ENCODE data around the gene ABCB9. TPM values are rescaled to one million over a fixed set of nuclear protein-coding genes. Genes with fewer than 3 reads are reported as not detected.

ABCB9 gene
- total and polyA plus RNA-seq, 2 experiments from 2014 or later, result 1.2 to 7.0 TPM

DNA sequence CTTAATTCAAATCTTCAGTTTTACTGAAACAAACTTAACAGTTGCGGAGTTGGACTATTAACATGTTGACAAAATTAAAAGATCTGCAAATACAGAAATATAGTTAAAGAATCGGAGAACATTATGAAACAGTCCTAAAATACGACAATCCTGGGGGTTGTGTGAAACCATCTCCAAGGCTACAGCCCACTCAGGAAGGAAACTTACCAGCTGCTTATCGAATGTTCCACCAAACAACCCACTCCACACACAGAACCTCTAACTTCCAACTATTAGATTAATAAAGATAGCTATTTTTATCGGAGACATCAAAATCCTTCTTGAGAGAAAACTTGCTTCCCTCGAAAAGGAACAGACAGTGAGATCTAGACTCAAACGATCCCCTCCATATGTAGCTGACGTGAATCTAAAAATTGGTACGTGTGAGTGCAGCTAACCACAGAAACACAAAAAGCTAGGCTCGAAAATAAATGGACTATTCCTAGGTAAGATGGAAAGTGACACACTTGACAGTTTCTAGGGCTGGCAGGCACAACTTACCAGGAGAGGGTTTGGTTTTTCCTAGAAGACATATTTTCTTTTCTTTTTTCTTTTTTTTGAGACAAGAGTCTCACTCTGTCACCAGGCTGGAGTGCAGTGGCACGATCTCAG is 83.2 kb downstream of the ABCB9 start:
- H3K9me2 ChIP-seq (ENCODE audit: insufficient read depth), result no peaks in the 10 kb centered on the region
- Mint-ChIP-seq H3K4me1 (peaks cover 21% of the 10 kb centered on the region), H3K4me3 (no peak overlapping the region), H3K36me3 (ENCODE audit: low read depth) (no peaks in the 10 kb centered on the region), H3K27me3 (ENCODE audit: insufficient read depth, low read depth, poor library complexity) (peaks cover 37% of the 10 kb centered on the region), H3K27ac (no peak overlapping the region), H3K9me3 (no peaks in the 10 kb centered on the region)
- DNase-seq (ENCODE audit: low spot score) (no peak), ATAC-seq (no peak)
- no peak overlapping the region for H2AFZ ChIP-seq
- TF ChIP-seq CREB1 (CRISPR knock-in tag; IDR thresholded peaks at IDR 0.05; ENCODE audit: low read depth), result no peak
- no peak for TF ChIP-seq STAT1 (IDR thresholded peaks at IDR 0.05; ENCODE audit: unreplicated experiment)
- no peak for TF ChIP-seq EZH2phosphoT487 (IDR thresholded peaks at IDR 0.05; ENCODE audit: unreplicated experiment)
- TF ChIP-seq NANOG (IDR thresholded peaks at IDR 0.05; ENCODE audit: borderline replicate concordance), result no peak
- TF ChIP-seq CTCF (conservative IDR thresholded peaks at IDR 0.05; ENCODE audit: low read depth in 2 of 2), result no peak
- TF ChIP-seq ZNF114 (CRISPR knock-in tag; IDR thresholded peaks at IDR 0.05), result no peak
- TF ChIP-seq POLR2AphosphoS5 (IDR thresholded peaks at IDR 0.05; ENCODE audit: low read depth), result no peak
- no peak for TF ChIP-seq JUNB (IDR thresholded peaks at IDR 0.05; ENCODE audit: unreplicated experiment)
- no peak for TF ChIP-seq ZNF331 (CRISPR knock-in tag; IDR thresholded peaks at IDR 0.05; ENCODE audit: low read depth)
- TF ChIP-seq, protein P1, sequence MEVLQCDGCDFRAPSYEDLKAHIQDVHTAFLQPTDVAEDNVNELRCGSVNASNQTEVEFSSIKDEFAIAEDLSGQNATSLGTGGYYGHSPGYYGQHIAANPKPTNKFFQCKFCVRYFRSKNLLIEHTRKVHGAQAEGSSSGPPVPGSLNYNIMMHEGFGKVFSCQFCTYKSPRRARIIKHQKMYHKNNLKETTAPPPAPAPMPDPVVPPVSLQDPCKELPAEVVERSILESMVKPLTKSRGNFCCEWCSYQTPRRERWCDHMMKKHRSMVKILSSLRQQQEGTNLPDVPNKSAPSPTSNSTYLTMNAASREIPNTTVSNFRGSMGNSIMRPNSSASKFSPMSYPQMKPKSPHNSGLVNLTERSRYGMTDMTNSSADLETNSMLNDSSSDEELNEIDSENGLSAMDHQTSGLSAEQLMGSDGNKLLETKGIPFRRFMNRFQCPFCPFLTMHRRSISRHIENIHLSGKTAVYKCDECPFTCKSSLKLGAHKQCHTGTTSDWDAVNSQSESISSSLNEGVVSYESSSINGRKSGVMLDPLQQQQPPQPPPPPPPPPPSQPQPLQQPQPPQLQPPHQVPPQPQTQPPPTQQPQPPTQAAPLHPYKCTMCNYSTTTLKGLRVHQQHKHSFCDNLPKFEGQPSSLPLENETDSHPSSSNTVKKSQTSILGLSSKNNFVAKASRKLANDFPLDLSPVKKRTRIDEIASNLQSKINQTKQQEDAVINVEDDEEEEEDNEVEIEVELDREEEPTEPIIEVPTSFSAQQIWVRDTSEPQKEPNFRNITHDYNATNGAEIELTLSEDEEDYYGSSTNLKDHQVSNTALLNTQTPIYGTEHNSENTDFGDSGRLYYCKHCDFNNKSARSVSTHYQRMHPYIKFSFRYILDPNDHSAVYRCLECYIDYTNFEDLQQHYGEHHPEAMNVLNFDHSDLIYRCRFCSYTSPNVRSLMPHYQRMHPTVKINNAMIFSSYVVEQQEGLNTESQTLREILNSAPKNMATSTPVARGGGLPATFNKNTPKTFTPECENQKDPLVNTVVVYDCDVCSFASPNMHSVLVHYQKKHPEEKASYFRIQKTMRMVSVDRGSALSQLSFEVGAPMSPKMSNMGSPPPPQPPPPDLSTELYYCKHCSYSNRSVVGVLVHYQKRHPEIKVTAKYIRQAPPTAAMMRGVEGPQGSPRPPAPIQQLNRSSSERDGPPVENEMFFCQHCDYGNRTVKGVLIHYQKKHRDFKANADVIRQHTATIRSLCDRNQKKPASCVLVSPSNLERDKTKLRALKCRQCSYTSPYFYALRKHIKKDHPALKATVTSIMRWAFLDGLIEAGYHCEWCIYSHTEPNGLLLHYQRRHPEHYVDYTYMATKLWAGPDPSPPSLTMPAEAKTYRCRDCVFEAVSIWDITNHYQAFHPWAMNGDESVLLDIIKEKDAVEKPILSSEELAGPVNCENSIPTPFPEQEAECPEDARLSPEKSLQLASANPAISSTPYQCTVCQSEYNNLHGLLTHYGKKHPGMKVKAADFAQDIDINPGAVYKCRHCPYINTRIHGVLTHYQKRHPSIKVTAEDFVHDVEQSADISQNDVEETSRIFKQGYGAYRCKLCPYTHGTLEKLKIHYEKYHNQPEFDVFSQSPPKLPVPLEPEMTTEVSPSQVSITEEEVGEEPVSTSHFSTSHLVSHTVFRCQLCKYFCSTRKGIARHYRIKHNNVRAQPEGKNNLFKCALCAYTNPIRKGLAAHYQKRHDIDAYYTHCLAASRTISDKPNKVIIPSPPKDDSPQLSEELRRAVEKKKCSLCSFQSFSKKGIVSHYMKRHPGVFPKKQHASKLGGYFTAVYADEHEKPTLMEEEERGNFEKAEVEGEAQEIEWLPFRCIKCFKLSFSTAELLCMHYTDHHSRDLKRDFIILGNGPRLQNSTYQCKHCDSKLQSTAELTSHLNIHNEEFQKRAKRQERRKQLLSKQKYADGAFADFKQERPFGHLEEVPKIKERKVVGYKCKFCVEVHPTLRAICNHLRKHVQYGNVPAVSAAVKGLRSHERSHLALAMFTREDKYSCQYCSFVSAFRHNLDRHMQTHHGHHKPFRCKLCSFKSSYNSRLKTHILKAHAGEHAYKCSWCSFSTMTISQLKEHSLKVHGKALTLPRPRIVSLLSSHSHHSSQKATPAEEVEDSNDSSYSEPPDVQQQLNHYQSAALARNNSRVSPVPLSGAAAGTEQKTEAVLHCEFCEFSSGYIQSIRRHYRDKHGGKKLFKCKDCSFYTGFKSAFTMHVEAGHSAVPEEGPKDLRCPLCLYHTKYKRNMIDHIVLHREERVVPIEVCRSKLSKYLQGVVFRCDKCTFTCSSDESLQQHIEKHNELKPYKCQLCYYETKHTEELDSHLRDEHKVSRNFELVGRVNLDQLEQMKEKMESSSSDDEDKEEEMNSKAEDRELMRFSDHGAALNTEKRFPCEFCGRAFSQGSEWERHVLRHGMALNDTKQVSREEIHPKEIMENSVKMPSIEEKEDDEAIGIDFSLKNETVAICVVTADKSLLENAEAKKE (CRISPR knock-in tag; IDR thresholded peaks at IDR 0.05), result no peak
- no peak for TF ChIP-seq ETS1 (IDR thresholded peaks at IDR 0.05)
- TF ChIP-seq, protein P2, sequence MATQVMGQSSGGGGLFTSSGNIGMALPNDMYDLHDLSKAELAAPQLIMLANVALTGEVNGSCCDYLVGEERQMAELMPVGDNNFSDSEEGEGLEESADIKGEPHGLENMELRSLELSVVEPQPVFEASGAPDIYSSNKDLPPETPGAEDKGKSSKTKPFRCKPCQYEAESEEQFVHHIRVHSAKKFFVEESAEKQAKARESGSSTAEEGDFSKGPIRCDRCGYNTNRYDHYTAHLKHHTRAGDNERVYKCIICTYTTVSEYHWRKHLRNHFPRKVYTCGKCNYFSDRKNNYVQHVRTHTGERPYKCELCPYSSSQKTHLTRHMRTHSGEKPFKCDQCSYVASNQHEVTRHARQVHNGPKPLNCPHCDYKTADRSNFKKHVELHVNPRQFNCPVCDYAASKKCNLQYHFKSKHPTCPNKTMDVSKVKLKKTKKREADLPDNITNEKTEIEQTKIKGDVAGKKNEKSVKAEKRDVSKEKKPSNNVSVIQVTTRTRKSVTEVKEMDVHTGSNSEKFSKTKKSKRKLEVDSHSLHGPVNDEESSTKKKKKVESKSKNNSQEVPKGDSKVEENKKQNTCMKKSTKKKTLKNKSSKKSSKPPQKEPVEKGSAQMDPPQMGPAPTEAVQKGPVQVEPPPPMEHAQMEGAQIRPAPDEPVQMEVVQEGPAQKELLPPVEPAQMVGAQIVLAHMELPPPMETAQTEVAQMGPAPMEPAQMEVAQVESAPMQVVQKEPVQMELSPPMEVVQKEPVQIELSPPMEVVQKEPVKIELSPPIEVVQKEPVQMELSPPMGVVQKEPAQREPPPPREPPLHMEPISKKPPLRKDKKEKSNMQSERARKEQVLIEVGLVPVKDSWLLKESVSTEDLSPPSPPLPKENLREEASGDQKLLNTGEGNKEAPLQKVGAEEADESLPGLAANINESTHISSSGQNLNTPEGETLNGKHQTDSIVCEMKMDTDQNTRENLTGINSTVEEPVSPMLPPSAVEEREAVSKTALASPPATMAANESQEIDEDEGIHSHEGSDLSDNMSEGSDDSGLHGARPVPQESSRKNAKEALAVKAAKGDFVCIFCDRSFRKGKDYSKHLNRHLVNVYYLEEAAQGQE (IDR thresholded peaks at IDR 0.05; ENCODE audit: unreplicated experiment), result no peak
- TF ChIP-seq EZH2 (IDR thresholded peaks at IDR 0.05; ENCODE audit: low read depth, unreplicated experiment), result no peak
- H3K4me3 ChIP-seq, result no peak overlapping the region
- H3K36me3 ChIP-seq (ENCODE audit: insufficient read depth), result no peaks in the 10 kb centered on the region
- H3K79me2 ChIP-seq (replicated peaks; ENCODE audit: insufficient read depth), result peaks cover 92% of the 10 kb centered on the region
- peaks cover 60% of the 10 kb centered on the region for H4K20me1 ChIP-seq (replicated peaks; ENCODE audit: insufficient read depth)
- 0 out of 2 replicates have a peak, but pooled peaks cover 5% of the 10 kb centered on the region for H3F3A ChIP-seq (replicated peaks; ENCODE audit: low read depth)
- H3K27ac ChIP-seq (ENCODE audit: low read depth), result no peak overlapping the region
- H3K4me2 ChIP-seq, result no peak overlapping the region
- H3K4me1 ChIP-seq (ENCODE audit: insufficient read depth), result no peaks in the 10 kb centered on the region; the same call in 1 of the 2 replicates
- peaks cover 50% of the 10 kb centered on the region for H3K27me3 ChIP-seq (ENCODE audit: insufficient read depth)
